Measurements from ENCODE around the gene RPTN. TPM values are rescaled to one million over a fixed set of nuclear protein-coding genes. Genes with fewer than 3 reads are reported as not detected.

RPTN gene
- total RNA-seq, 1 donor, result 0.36 TPM

DNA sequence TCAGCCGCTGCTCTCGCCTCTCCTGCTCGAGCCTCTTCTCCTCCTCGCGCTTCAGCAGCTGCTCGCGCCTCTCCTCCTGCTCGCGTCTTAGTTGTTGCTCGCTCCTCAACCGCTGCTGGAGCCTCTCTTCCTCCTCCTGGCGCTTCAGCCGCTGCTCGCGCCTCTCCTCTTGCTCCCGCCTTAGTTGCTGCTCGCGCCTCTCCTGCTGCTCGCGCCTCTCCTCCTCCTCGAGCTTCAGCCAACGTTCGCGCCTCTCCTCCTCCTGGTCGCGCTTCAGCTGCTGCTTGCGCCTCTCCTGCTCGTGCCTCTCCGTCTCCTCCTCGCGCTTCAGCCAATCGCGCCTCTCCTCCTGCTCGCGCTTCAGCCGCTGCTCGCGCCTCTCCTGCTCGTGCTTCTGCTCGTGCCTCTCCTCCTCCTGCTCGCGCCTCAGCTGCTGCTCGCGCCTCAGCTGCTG, 47.5 kb downstream of the RPTN start:
- Histone ChIP-seq H3K4me3 (ENCODE audit: insufficient read depth, low read length) (peak overlapping the region; percentile 64), H3K4me1 (ENCODE audit: insufficient read depth, low read length) (peaks cover 13% of the 10 kb centered on the region), H4K20me1 (ENCODE audit: insufficient read depth, low read length) (no peaks in the 10 kb centered on the region), H3K27me3 (ENCODE audit: insufficient read depth, low read length) (peaks cover 88% of the 10 kb centered on the region), H3K9me3 (ENCODE audit: low read depth, low read length) (no peaks in the 10 kb centered on the region), H3K4me2 (ENCODE audit: insufficient read depth, low read length) (peak overlapping the region; percentile 83), H3K79me2 (ENCODE audit: insufficient read depth, low read length) (no peaks in the 10 kb centered on the region), H3K27ac (ENCODE audit: low read depth, low read length) (no peak overlapping the region), H3K36me3 (ENCODE audit: insufficient read depth, low read length) (no peaks in the 10 kb centered on the region), H2AFZ (ENCODE audit: low read length) (peak overlapping the region; percentile 87)
- DNase-seq (ENCODE audit: insufficient read length, low spot score, missing footprints), result no peak
- TF ChIP-seq, protein P1, sequence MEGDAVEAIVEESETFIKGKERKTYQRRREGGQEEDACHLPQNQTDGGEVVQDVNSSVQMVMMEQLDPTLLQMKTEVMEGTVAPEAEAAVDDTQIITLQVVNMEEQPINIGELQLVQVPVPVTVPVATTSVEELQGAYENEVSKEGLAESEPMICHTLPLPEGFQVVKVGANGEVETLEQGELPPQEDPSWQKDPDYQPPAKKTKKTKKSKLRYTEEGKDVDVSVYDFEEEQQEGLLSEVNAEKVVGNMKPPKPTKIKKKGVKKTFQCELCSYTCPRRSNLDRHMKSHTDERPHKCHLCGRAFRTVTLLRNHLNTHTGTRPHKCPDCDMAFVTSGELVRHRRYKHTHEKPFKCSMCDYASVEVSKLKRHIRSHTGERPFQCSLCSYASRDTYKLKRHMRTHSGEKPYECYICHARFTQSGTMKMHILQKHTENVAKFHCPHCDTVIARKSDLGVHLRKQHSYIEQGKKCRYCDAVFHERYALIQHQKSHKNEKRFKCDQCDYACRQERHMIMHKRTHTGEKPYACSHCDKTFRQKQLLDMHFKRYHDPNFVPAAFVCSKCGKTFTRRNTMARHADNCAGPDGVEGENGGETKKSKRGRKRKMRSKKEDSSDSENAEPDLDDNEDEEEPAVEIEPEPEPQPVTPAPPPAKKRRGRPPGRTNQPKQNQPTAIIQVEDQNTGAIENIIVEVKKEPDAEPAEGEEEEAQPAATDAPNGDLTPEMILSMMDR (IDR thresholded peaks at IDR 0.05; ENCODE audit: extremely low read depth, low read depth, low read length), result no peak

DNA sequence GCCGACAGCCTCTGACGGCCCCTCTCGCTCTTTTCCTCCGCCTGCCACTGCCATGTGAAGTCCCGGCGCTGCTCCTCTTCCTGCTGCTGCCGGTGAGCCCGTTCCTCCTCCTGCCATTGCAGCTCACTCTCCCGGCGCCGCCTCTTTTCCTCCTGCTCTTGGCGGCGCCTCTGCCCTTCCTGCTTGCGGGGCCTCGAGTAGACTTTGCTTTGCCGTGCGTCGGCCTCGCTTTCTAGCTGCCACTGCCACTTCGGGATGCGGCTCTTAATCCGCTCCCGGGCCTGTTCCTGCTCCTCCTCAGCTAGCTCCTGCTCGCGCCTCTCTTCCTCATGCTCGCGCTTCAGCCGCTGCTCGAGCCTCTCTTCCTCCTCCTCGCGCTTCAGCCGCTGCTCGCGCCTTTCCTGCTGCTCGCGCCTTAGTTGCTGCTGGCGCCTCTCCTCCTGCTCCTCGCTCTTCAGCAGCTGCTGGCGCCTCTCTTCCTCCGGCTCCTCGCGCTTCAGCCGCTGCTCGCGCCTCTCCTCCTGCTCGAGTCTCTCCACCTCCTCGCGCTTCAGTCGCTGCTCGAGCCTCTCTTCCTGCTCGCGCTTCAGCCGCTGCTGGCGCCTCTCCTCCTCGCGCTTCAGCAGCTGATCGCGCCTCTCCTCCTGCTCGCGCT, 48.0 kb downstream of the RPTN start:
- Histone ChIP-seq H4K20me1 (ENCODE audit: insufficient read depth, low read length) (no peaks in the 10 kb centered on the region), H3K27me3 (ENCODE audit: insufficient read depth, low read length) (peaks cover 90% of the 10 kb centered on the region), H3K79me2 (ENCODE audit: insufficient read depth, low read length) (no peaks in the 10 kb centered on the region), H3K9me3 (ENCODE audit: low read depth, low read length) (no peaks in the 10 kb centered on the region), H3K4me1 (ENCODE audit: insufficient read depth, low read length) (peaks cover 13% of the 10 kb centered on the region), H2AFZ (ENCODE audit: low read length) (peak overlapping the region; percentile 87), H3K4me2 (ENCODE audit: insufficient read depth, low read length) (peak overlapping the region; percentile 83), H3K27ac (ENCODE audit: low read depth, low read length) (no peak overlapping the region), H3K36me3 (ENCODE audit: insufficient read depth, low read length) (no peaks in the 10 kb centered on the region), H3K4me3 (ENCODE audit: insufficient read depth, low read length) (peak overlapping the region; percentile 64)
- DNase-seq (ENCODE audit: insufficient read length, low spot score, missing footprints), result no peak
- TF ChIP-seq, protein P1 (IDR thresholded peaks at IDR 0.05; ENCODE audit: extremely low read depth, low read depth, low read length), result no peak

DNA sequence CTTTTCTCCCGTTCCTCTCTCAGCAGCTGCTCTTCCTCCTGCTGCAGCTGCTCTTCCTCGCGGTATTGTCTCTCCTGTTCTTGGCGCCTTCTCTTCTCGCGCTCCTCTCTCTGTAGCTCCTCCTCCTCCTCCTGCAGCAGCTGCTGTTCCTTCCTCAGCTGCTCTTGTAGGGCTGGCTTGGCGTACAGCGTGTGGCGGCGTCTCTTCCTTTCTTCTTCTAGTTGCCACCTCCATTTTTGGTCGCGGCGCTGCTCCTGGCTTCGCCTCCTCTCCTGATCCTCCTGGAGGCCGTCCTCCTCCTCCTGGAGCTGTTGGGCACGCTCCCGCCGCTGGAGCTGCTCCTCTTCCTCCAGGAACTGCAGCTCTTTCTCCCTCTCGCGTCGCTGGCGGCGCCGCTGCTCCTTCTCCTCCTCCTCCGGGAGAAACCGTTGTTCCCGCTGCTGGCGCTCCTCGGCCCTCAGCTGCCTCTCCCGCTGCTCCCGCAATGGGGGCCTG, 48.6 kb downstream of the RPTN start:
- TF ChIP-seq, protein P1 (IDR thresholded peaks at IDR 0.05; ENCODE audit: extremely low read depth, low read depth, low read length), result no peak
- no peaks in the 10 kb centered on the region for H4K20me1 ChIP-seq (ENCODE audit: insufficient read depth, low read length)
- peaks cover 13% of the 10 kb centered on the region for H3K4me1 ChIP-seq (ENCODE audit: insufficient read depth, low read length)
- no peaks in the 10 kb centered on the region for H3K9me3 ChIP-seq (ENCODE audit: low read depth, low read length)
- peaks cover 89% of the 10 kb centered on the region for H3K27me3 ChIP-seq (ENCODE audit: insufficient read depth, low read length)
- peak overlapping the region; percentile 83 for H3K4me2 ChIP-seq (ENCODE audit: insufficient read depth, low read length)
- H3K4me3 ChIP-seq (ENCODE audit: insufficient read depth, low read length), result peak overlapping the region; percentile 64
- no peak overlapping the region for H3K27ac ChIP-seq (ENCODE audit: low read depth, low read length)
- H3K79me2 ChIP-seq (ENCODE audit: insufficient read depth, low read length), result no peaks in the 10 kb centered on the region
- peak; percentile 77 for DNase-seq (ENCODE audit: insufficient read length, low spot score, missing footprints)
- no peaks in the 10 kb centered on the region for H3K36me3 ChIP-seq (ENCODE audit: insufficient read depth, low read length)
- peak overlapping the region; percentile 87 for H2AFZ ChIP-seq (ENCODE audit: low read length)

DNA sequence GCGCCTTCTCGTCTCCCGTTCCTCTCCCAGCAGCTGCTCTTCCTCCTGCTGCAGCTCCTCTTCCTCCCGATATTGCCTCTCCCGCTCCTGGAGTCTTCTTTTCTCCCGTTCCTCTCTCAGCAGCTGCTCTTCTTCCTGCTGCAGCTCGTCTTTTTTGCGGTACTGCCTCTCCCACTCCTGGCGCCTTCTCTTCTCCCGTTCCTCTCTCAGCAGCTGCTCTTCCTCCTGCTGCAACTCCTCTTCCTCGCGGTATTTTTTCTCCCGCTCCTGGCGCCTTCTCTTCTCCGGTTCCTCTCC, 49.1 kb downstream of the RPTN start:
- DNase-seq (ENCODE audit: insufficient read length, low spot score, missing footprints), result no peak
- Histone ChIP-seq H3K27me3 (ENCODE audit: insufficient read depth, low read length) (peaks cover 90% of the 10 kb centered on the region), H3K4me3 (ENCODE audit: insufficient read depth, low read length) (peak overlapping the region; percentile 64), H3K4me1 (ENCODE audit: insufficient read depth, low read length) (peaks cover 13% of the 10 kb centered on the region), H4K20me1 (ENCODE audit: insufficient read depth, low read length) (no peaks in the 10 kb centered on the region), H3K9me3 (ENCODE audit: low read depth, low read length) (no peaks in the 10 kb centered on the region), H3K36me3 (ENCODE audit: insufficient read depth, low read length) (no peaks in the 10 kb centered on the region), H3K27ac (ENCODE audit: low read depth, low read length) (no peak overlapping the region), H3K79me2 (ENCODE audit: insufficient read depth, low read length) (no peaks in the 10 kb centered on the region), H2AFZ (ENCODE audit: low read length) (peak overlapping the region; percentile 87), H3K4me2 (ENCODE audit: insufficient read depth, low read length) (peak overlapping the region; percentile 83)
- TF ChIP-seq, protein P1 (IDR thresholded peaks at IDR 0.05; ENCODE audit: extremely low read depth, low read depth, low read length), result no peak

Measured in osteoblast (primary cell).